Islet of Langerhans (tissue), 1 donor: ENCODE measurements around the gene CALCR.

Experiments
- FAIRE-seq: peaks from one replicate; lab custom pipeline; 2011; peaks lifted over from hg19 to GRCh38; lab: Jason Lieb, UNC

Gene CALCR

GRCh38 chr7:93447509-93447908, 127.0 kb downstream of the CALCR start:
- FAIRE-seq = no peak

- no peak for FAIRE-seq
These were observed 131.9 kb downstream of the CALCR start for GRCh38 chr7:93442478-93443224.

GRCh38 chr7:93435791-93436190, 138.7 kb downstream of the CALCR start:
- no peak for FAIRE-seq

- FAIRE-seq = no peak
These were observed 142.4 kb downstream of the CALCR start for GRCh38 chr7:93432130-93432529.

- FAIRE-seq = no peak
These were observed 143.5 kb downstream of the CALCR start for GRCh38 chr7:93430917-93431588.

GRCh38 chr7:93429563-93429962, 145.0 kb downstream of the CALCR start:
- no peak for FAIRE-seq

GRCh38 chr7:93427107-93427506, 147.4 kb downstream of the CALCR start:
- FAIRE-seq = no peak

- no peak for FAIRE-seq
These were observed 148.3 kb downstream of the CALCR start for GRCh38 chr7:93426155-93426696.

GRCh38 chr7:93414574-93414973, 159.9 kb downstream of the CALCR start:
- FAIRE-seq = no peak

GRCh38 chr7:93409324-93409723, 165.2 kb downstream of the CALCR start:
- no peak for FAIRE-seq

GRCh38 chr7:93407239-93407638, 167.3 kb downstream of the CALCR start:
- no peak for FAIRE-seq

GRCh38 chr7:93402944-93403343, 171.6 kb downstream of the CALCR start:
- FAIRE-seq = no peak

- no peak for FAIRE-seq
These were observed 174.9 kb downstream of the CALCR start for GRCh38 chr7:93399642-93400041.

GRCh38 chr7:93392984-93393383, 181.5 kb downstream of the CALCR start:
- FAIRE-seq = peak; percentile 65

GRCh38 chr7:93390660-93391059, 183.9 kb downstream of the CALCR start:
- FAIRE-seq = no peak

- FAIRE-seq = no peak
These were observed 192.2 kb downstream of the CALCR start for GRCh38 chr7:93382362-93382761.

GRCh38 chr7:93378131-93378760, 196.3 kb downstream of the CALCR start:
- no peak for FAIRE-seq

GRCh38 chr7:93375603-93376002, 198.9 kb downstream of the CALCR start:
- no peak for FAIRE-seq
